GM23248 (cell line): ENCODE results near the gene PRR27. TPM values are rescaled to one million over a fixed set of nuclear protein-coding genes. Genes with fewer than 3 reads are reported as not detected.

ENCODE experiments used
- DNase-seq: peaks from one replicate; pipeline ENCODE4 v3.0.0-alpha.2; 2015
- H2AFZ ChIP-seq: fragments of 200-600 bp; sonication (generic); 2 replicates; pipeline ENCODE4 v1.6.1; 2016; ENCODE audit warnings: antibody characterized with exemption
- H3F3A ChIP-seq: fragments of 200-600 bp; sonication (generic); 2 replicates; pipeline ENCODE4 v1.6.1; 2016; ENCODE audit warnings: mild to moderate bottlenecking, antibody characterized with exemption, mixed run types; ENCODE audit not compliant: insufficient read depth
- H3K27ac ChIP-seq: fragments of 200-600 bp; sonication (generic); 2 replicates; pipeline ENCODE4 v1.5.1; 2016; ENCODE audit warnings: mild to moderate bottlenecking
- H3K27me3 ChIP-seq: fragments of 200-600 bp; sonication (generic); replicated peaks from 2 replicates; pipeline ENCODE4 v1.6.1; 2016; ENCODE audit warnings: mild to moderate bottlenecking; ENCODE audit not compliant: insufficient read depth
- H3K36me3 ChIP-seq: fragments of 200-600 bp; sonication (generic); 2 replicates; pipeline ENCODE4 v1.6.1; 2016; ENCODE audit warnings: low read depth, mild to moderate bottlenecking
- H3K4me1 ChIP-seq: fragments of 200-600 bp; sonication (generic); 2 replicates; pipeline ENCODE4 v1.6.1; 2016; ENCODE audit warnings: mild to moderate bottlenecking; ENCODE audit not compliant: insufficient read depth
- H3K4me2 ChIP-seq: fragments of 200-600 bp; sonication (generic); one replicate; pipeline ENCODE4 v1.6.1; 2016; ENCODE audit warnings: mild to moderate bottlenecking; ENCODE audit not compliant: unreplicated experiment
- H3K4me3 ChIP-seq: fragments of 200-600 bp; sonication (generic); 2 replicates; pipeline ENCODE4 v1.5.1; 2016; ENCODE audit warnings: mild to moderate bottlenecking
- H3K79me2 ChIP-seq: fragments of 200-600 bp; sonication (generic); 2 replicates; pipeline ENCODE4 v1.6.1; 2016; ENCODE audit warnings: mild to moderate bottlenecking; ENCODE audit not compliant: insufficient read depth
- H3K9ac ChIP-seq: fragments of 200-600 bp; sonication (generic); 2 replicates; pipeline ENCODE4 v1.6.1; 2016; ENCODE audit warnings: mild to moderate bottlenecking
- H3K9me2 ChIP-seq: fragments of 200-600 bp; sonication (generic); 2 replicates; pipeline ENCODE4 v1.6.1; 2016; ENCODE audit warnings: mixed run types, mild to moderate bottlenecking, moderate library complexity; ENCODE audit not compliant: insufficient read depth
- H3K9me3 ChIP-seq: fragments of 200-600 bp; sonication (generic); one replicate; pipeline ENCODE4 v1.6.1; 2017; ENCODE audit warnings: low read depth
- H4K20me1 ChIP-seq: fragments of 200-600 bp; sonication (generic); 2 replicates; pipeline ENCODE4 v1.6.0; 2016; ENCODE audit not compliant: insufficient read depth
- EZH2 ChIP-seq: fragments of 200-600 bp; sonication (generic); IDR thresholded peaks from 2 replicates; pipeline ENCODE4 v1.6.1; 2018; ENCODE audit warnings: antibody characterized with exemption, mild to moderate bottlenecking; ENCODE audit not compliant: insufficient read depth, poor library complexity, severe bottlenecking
- EZH2phosphoT487 ChIP-seq: fragments of 200-600 bp; sonication (generic); IDR thresholded peaks from 2 replicates; pipeline ENCODE4 v1.6.1; 2018; ENCODE audit warnings: antibody characterized with exemption, moderate library complexity, mild to moderate bottlenecking, low read depth; ENCODE audit not compliant: insufficient read depth
- WGBS, 2 experiments: methylation state at CpG; one replicate each; pipeline ENCODE4 v1.1.6; 2015 to 2017; ENCODE audit warnings: low lambda C conversion rate in 2 of 2, low coverage in 1 of 2; ENCODE audit errors: missing lambda C conversion rate in 2 of 2; 5-methylcytosine and 5-hydroxymethylcytosine counted together
- in situ Hi-C: fragments of 300-500 bp; cut with MboI; formaldehyde crosslinking; loops from 2 replicates; pipeline ENCODE4 v1.15.0; 2020
- polyA plus RNA-seq: library from polyadenylated mRNA; unstranded; fragments of >200 nt; fragmentation: Nextera tagmentation; extraction: Ambion mirVana; gene quantifications from 2 replicates; pipeline ENCODE4 v1.2.1, GENCODE V29; 2016
- total RNA-seq: library from RNA; depleted of rRNA; stranded (reverse); fragments of >200 nt; shearing (Covaris generic); gene quantifications from 2 replicates; pipeline ENCODE4 v1.2.3, GENCODE V29; 2014; rRNA removed

PRR27 gene
- total RNA-seq (not detected in 2 replicates), polyA plus RNA-seq (not detected in 2 replicates)

GRCh38 chr4:70153937-70154336, at the start of gene PRR27:
PRR27 (plus strand) TSS chr4:70154237; CDS start chr4:70154376, 139 bp downstream.
- Histone ChIP-seq H3K4me2 (no peak within 1 kb of the TSS), H3K27ac (no peak within 1 kb of the TSS), H3F3A (no peaks in the 10 kb centered on the region), H3K9ac (no peak within 1 kb of the TSS), H3K4me3 (no peak within 1 kb of the TSS), H3K9me2 (no peaks in the 10 kb centered on the region), H3K27me3 (no peaks in the 10 kb centered on the region), H2AFZ (no peak within 1 kb of the TSS), H3K79me2 (no peaks in the 10 kb centered on the region), H3K36me3 (no peaks in the 10 kb centered on the region), H4K20me1 (no peaks in the 10 kb centered on the region), H3K9me3 (no peaks in the 10 kb centered on the region), H3K4me1 (no peaks in the 10 kb centered on the region)
- TF ChIP-seq EZH2phosphoT487: no peak
- TF ChIP-seq EZH2: no peak
- 49 to 50% methylated on average over 3 of the region's 3 CpGs for WGBS, 2 experiments
- DNase-seq: no peak
- in situ Hi-C loops: no loop called here

- H3K9me3 ChIP-seq: no peaks in the 10 kb centered on the region
- no peaks in the 10 kb centered on the region for H3K36me3 ChIP-seq
- no peaks in the 10 kb centered on the region for H3K79me2 ChIP-seq
- no peak overlapping the region for H3K4me2 ChIP-seq
- H3K4me3 ChIP-seq: no peak overlapping the region
- no peaks in the 10 kb centered on the region for H4K20me1 ChIP-seq
- TF ChIP-seq EZH2: no peak
- no peak for TF ChIP-seq EZH2phosphoT487
- H3F3A ChIP-seq: no peaks in the 10 kb centered on the region
- H2AFZ ChIP-seq: no peak overlapping the region
- no peaks in the 10 kb centered on the region; the same call in none of the 2 replicates for H3K9me2 ChIP-seq
- H3K9ac ChIP-seq: no peak overlapping the region
- H3K27me3 ChIP-seq: no peaks in the 10 kb centered on the region
- in situ Hi-C loops: no loop called here
- H3K4me1 ChIP-seq: no peaks in the 10 kb centered on the region
- no peak for DNase-seq
- no peak overlapping the region for H3K27ac ChIP-seq
Observed at GRCh38 chr4:70110917-70111316, 43.1 kb upstream of the PRR27 start.

GRCh38 chr4:70113656-70114055, 40.4 kb upstream of the PRR27 start:
- no peak for TF ChIP-seq EZH2phosphoT487
- no peak for TF ChIP-seq EZH2
- Histone ChIP-seq H3K79me2 (no peaks in the 10 kb centered on the region), H3K27ac (no peak overlapping the region), H3K9ac (no peak overlapping the region), H3K4me2 (no peak overlapping the region), H3K4me3 (no peak overlapping the region), H4K20me1 (no peaks in the 10 kb centered on the region), H3K27me3 (no peaks in the 10 kb centered on the region), H3K9me2 (no peaks in the 10 kb centered on the region; the same call in none of the 2 replicates), H3K36me3 (no peaks in the 10 kb centered on the region), H2AFZ (no peak overlapping the region), H3F3A (no peaks in the 10 kb centered on the region), H3K9me3 (no peaks in the 10 kb centered on the region), H3K4me1 (no peaks in the 10 kb centered on the region)
- WGBS, 2 experiments: 8 to 16% methylated on average over 1 of the region's 1 CpG
- DNase-seq: no peak
- in situ Hi-C loops: no loop called here

- WGBS, 2 experiments: 5 to 10% methylated on average over 2 of the region's 2 CpGs
- Histone ChIP-seq H3K4me2 (no peak overlapping the region), H3K4me3 (no peak overlapping the region), H3K4me1 (no peaks in the 10 kb centered on the region), H3K9me2 (no peaks in the 10 kb centered on the region; the same call in none of the 2 replicates), H3K27me3 (no peaks in the 10 kb centered on the region), H3K9me3 (no peaks in the 10 kb centered on the region), H3K9ac (no peak overlapping the region), H3K79me2 (no peaks in the 10 kb centered on the region), H3K36me3 (no peaks in the 10 kb centered on the region), H3F3A (no peaks in the 10 kb centered on the region), H2AFZ (no peak overlapping the region), H3K27ac (no peak overlapping the region), H4K20me1 (no peaks in the 10 kb centered on the region)
- DNase-seq: no peak
- no peak for TF ChIP-seq EZH2
- no peak for TF ChIP-seq EZH2phosphoT487
- in situ Hi-C loops: no loop called here
Observed at GRCh38 chr4:70114096-70114495, 39.9 kb upstream of the PRR27 start.

- no peaks in the 10 kb centered on the region for H3F3A ChIP-seq
- H3K9me2 ChIP-seq: no peaks in the 10 kb centered on the region; the same call in 1 of the 2 replicates
- H2AFZ ChIP-seq: no peak overlapping the region
- TF ChIP-seq EZH2phosphoT487: no peak
- no peak for TF ChIP-seq EZH2
- H3K4me1 ChIP-seq: no peaks in the 10 kb centered on the region
- no peak for DNase-seq
- H3K27me3 ChIP-seq: no peaks in the 10 kb centered on the region
- no peaks in the 10 kb centered on the region for H3K9me3 ChIP-seq
- no peak overlapping the region for H3K27ac ChIP-seq
- H3K9ac ChIP-seq: no peak overlapping the region
- no peaks in the 10 kb centered on the region for H4K20me1 ChIP-seq
- no peak overlapping the region for H3K4me3 ChIP-seq
- in situ Hi-C loops: no loop called here
- no peaks in the 10 kb centered on the region for H3K36me3 ChIP-seq
- WGBS, 2 experiments: 13 to 22% methylated on average over 1 of the region's 1 CpG
- H3K4me2 ChIP-seq: no peak overlapping the region
- no peaks in the 10 kb centered on the region for H3K79me2 ChIP-seq
Observed at GRCh38 chr4:70120323-70120722, 33.7 kb upstream of the PRR27 start.
